NCI-H82 treated with DMSO at 0.1 percent for 48 hours (cell line): ENCODE results near the gene AGAP5.

Experiments
- DNase-seq: peaks from one replicate; lab custom pipeline; 2025; ENCODE audit not compliant: unreplicated experiment; lab: John Stamatoyannopoulos, UW

Gene AGAP5

DNA sequence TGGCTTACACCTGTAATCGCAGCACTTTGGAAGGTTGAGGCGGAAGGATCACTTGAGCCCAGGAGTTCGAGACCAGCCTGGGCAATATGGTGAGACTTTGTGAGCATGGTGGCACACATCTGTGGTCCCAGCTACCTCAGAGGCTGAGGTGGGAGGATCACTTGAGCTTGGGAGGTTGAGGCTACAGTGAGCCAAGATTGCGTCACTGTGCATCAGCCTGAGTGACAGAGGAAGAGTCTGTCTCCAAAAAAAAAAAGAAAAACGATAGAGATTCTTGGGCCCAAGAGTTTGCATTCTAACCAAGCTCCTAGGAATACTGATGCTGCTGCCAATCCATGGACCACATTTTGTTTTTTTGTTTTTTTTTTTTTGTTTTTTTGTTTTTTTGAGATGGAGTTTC lies 68.7 kb downstream of the AGAP5 start:
- DNase-seq = no peak

DNA sequence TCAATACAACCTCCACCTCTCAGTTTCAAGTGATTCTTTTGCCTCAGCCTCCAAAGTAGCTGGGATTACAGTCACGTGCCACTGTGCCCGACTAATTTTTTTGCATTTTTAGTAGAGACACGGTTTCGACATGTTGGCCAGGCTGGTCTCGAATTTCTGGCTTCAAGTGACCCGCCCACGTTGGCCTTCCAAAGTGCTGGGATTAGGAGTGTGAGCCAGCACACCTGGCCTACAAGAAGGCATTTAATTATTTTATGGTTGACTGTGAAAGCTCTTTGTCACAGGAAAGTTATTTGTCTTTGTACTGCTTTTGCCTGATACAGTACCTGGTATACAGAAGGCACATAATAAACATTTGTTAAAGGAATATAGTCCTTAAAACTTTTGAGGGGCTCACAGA lies 69.5 kb downstream of the AGAP5 start:
- no peak for DNase-seq

DNA sequence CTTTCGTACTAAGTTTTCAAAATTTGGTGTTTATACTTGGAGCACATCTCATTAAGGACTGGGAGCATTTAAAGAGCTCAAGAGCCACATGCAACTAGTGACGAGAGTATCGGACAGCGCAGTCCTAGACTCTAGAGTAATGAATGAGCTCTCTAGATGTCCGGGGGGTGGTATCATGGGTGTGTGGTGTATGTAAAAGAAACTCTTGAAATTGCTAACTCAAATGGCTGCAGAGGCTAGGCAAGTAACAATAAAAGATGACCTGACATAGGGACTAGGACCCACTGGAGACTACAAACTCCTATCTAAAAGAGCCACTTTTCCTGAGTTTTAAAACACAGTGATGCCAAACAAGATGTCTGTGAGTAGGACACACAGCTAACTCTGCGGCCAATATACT lies 70.6 kb downstream of the AGAP5 start:
- no peak for DNase-seq

DNA sequence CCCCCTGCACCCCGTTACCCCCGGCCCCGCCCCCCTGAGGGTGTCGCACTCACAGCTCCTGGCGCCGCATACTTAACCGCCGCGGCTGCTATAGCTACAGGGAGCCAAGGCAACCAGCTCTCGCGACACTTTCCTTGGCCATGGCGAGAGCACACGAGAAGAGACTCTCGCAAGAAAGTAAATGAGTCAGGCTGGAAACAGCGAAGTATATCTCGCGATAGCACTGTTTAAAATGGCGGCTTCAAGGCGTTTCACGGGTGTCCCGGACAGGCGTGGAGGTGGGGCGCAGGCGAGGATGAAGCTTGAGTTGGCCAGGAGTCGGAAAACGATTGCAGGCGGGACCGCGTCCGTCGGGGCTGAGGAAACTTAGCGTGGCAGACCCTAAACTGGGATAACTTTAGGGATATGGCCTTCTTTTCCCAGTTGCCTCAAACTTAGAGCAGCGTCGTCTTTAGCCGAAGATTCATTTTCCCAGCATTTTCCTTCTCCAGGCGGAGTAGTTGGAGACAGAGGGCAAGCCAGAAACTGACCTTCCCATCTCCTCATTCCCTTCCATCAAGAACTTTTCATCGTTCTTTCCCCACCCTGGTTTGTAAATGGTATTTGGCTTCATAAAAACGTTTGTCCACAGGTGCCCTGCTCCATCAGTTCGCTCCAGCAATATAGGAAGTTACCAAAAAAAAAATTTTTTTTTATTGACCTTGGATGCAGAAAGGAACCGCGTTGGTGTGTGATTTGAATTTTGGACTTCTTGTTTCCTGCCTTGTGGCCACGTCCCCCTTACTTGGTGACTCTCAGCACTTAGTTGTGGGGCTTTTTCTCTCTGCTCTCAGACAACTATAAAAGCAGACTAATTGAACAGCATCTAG lies 71.8 kb downstream of the AGAP5 start:
- peak; percentile 88 for DNase-seq

DNA sequence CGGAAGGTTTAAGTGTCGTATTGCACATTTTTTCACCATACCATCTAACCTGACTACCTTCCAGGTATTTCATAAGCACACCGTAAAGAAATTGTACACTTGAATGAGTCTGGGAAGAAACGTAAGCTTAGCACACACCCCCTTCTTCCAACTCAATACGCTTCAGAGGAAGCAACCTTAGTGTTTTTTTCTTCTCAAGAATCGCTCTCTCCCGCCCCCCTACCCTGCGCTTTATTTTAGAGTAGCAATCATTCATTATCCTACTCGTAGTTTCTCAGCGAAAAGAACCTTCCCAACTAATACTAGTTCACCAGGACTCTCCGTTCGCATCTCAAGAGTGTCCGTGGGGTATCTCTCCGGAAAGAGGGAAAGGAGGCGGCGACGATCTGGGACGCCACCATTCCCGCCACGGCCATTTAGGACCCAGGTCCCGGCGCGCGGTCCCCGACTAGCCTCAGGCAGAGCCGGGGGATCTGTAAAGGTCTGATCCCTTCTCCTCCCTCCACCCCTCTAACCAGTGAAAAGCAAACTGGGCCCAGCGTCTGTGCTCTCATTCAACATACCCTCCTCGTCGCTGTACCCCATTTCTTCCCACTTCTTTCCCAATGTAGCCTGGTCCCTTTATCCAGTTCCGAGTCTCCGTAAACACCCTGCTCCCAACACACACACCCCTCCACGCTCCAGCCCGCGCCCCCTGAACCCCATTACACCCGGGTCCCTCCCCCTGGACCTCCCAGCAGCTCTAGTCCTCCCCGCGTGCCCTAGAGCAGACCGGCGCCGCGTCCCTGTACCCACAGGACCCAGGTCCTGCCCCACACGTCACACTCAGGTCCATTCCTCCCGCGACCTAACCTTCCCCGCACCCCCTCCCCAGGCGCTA lies 72.7 kb downstream of the AGAP5 start:
- DNase-seq = no peak
